ENCODE measurements around the gene SPOCK1.

Gene SPOCK1

DNA sequence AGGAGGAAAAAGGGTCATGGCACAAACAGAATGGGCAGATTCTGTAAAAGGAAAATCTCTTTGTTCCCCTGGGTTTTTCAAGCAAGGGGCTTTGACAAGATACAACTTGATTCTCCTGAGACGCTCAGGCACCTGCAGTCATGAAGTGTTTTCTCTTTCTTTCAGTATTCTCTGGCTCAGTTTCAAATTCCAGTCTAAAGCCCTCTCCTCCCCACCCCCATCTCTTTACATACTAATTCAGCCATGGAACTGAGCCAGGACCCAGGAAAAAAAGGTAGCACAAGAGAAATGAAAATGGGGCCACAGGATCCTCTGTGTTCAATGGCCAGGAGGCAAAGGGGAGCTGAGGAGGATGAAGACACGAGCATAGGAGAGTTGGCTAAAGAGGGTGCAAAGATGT is 408.4 kb downstream of the SPOCK1 start:
- no peak for DNase-seq

DNA sequence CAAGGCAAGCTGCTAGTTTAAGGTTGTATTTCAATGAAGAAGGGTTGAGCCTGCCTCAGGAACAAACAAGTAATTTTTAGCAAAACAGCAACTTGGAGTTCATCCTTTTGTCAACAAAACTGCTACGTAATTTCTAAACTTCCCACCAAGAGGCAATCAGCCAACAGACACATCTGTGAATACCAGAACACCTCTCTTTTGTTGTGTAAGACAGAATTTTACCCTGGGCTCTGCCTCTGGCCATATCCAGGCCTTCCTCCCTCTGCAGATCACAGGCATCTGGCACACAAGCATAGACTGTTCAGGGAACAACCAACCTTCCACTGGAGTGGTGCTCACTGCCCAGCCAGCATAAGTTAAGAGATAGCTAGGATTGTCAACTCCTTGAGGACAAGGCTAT is 409.0 kb downstream of the SPOCK1 start:
- no peak for DNase-seq

GRCh38 chr5:137088175-137088574 is 411.0 kb downstream of the SPOCK1 start:
- no peak for DNase-seq

DNA sequence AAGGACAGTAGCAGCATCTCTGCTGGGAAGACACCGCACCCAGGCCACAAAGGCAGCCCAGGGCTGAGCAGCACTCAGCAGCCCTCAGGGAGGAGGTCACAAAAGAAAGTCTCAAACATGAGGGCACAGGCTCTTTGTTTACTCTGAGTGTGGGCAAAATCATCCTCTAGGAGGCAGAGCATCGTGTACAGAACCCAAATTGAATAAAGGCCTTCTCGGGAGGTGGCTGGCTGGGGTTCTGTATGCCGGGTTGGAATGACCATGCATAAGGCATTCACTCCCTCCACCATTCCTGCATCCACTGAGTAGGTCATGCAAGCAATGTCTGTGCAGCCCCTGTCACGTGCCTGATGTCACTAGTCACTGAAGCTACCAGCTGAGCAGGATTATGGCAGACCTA is 412.8 kb downstream of the SPOCK1 start:
- DNase-seq, result no peak

DNA sequence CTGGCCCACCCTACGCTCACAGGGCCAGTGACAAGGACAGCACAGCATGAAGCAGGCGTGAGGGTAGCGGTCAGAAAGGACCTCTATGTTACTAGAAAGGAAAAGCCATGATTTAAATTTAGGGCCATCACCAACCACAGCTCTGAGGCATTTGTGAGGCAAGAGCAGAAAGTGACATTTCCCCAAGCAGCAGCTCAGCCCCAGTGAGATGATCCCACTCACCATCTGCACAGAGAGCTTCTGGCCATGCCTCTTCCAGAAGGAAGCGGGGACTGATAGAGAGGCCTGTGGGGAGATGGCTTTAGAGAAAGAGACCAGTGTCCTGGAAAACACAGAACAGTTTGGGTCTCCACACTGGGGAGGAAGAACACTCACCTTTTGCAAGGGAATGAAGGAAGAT is 413.9 kb downstream of the SPOCK1 start:
- DNase-seq, result no peak

DNA sequence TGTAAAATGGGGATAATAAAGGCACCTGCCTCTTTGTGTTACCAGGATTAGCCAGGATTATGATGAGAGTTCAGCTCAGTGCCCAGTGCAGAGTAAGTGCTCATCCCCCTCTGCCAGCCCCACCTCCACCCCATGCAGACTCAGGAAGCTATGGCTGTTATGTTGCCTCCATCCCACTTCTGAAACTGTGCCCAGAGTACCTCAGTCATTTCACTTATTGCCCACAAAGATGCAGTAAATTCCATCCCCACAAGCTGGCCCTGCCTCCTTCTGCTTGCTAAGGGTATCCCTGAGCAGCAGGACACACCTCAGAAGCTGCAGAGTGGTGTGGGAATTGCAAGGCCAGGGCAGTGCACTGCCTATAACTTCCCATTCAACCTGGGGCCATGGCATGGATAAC is 415.1 kb downstream of the SPOCK1 start:
- DNase-seq, result no peak

GRCh38 chr5:137082951-137083350 is 416.2 kb downstream of the SPOCK1 start:
- DNase-seq, result no peak

GRCh38 chr5:137078171-137078665 is 420.9 kb downstream of the SPOCK1 start:
- no peak for DNase-seq

- DNase-seq, result no peak
These were observed 423.8 kb downstream of the SPOCK1 start for GRCh38 chr5:137075163-137075970.

GRCh38 chr5:137073189-137073588 is 425.9 kb downstream of the SPOCK1 start:
- DNase-seq, result no peak

- DNase-seq, result no peak
These were observed 426.6 kb downstream of the SPOCK1 start for GRCh38 chr5:137072361-137073115.

DNA sequence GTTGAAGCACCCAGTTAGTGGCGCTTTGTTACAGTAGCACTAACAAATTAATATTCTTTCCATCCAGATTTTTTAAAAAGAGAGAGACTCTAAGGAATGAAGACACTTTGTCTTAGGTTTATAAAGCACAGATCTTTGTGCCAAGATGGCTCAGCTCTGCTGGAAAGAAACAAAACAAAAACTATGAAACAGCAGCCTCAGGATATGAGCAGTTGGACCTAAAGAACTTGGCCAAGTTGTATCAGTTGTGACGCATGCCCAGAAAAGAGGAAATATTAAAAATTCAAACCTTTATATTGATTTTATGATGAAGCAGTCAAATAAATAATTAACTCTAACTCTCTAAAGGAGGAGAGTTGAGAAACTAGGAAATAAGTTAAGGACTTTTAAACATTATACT is 427.2 kb downstream of the SPOCK1 start:
- DNase-seq, result no peak

DNA sequence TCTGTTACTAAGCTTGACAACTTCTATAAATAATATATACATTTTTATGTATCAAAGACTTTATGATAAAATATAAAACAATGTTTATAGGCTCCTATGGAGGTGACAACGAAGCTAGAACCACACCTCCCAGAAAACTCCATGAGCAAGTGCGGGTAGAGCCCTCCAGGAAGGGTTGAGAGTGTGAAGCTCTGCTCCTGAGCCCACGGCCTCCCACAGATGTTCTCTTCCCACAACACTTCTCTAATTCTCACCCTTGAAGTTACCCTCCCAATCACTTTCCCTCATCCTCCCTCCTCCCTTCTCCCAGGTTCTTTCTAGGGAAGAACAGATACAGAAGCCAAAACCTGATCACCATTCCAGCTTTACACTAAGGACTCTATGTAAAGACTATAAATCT is 427.6 kb downstream of the SPOCK1 start:
- no peak for DNase-seq

DNA sequence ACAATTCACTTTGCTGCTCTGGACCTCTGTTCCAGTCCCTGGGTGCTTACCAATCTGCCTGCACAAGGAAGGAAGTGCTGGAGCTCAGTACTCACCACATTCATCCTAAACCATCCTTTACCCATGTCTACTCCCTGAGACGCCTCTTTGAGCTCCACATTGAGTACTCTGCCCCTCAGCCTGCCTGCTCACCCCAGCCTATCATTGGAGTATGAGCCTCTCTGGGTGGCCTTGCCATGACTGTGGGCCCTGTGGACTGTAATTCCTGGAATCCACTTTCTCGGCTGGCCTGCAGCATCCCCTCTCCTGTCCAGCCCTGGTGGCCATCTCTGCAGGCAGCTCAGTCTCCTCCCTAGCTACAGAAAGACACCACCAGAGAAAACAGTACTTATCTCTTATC is 428.6 kb downstream of the SPOCK1 start:
- no peak for DNase-seq

DNA sequence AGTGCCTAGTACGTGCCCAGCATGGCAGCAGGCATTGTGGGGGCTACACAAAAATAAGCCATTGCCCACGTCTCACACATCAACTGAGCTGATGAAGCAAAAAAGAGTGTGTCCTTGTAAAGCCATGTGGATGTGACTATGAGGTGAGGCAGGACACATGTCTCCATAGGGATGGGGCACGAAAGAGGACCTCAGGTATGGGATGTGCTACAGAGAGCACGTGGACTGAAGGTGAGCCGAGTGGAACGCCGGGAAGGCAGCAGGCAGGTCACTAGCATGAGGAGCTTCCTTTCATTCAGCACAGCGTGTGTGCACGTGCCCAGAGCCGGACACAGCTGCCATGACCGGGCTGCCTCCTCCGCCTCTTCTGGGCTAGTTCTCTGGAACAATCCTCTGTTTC is 429.8 kb downstream of the SPOCK1 start:
- no peak for DNase-seq

GRCh38 chr5:137061382-137061781 is 437.7 kb downstream of the SPOCK1 start:
- no peak for DNase-seq

DNA sequence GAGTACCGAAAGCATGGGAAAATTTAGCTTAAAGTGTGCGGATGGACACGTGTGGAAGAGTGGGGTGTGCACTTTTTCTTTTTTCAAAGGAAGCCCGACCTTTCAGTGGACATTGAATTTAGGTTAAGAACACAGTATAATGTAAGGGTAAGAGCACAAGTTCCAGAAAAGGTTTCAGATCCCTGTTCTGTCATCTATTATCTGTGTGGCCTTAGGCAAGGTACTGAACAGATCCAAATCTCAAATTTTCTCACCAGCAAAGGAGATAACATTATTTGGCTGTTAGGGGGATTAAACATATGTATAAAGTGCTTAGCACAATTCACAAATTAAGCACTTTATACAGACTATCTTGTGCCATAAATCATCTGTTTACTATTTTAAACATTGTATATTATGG is 441.0 kb downstream of the SPOCK1 start:
- DNase-seq, result no peak

DNA sequence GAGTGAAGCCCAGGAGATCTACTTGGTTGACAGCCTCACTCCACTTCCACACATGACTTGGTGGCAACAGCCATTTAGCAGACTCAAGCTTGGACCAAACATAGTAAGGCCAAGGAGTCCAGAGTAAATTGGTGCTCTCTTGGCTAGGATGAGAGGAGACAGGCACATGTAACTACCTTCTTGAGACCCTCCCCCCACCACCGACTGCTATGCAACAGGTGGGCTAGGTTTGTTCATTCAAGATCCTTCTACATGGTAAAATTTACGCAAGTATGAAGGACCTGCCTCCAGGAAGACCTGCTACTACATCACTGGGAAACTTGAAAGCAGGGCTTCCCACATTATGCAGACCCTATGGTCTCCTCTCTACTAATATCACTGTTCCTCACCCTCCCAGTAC is 442.4 kb downstream of the SPOCK1 start:
- no peak for DNase-seq

- DNase-seq, result no peak
These were observed 443.8 kb downstream of the SPOCK1 start for GRCh38 chr5:137055271-137055872.

DNA sequence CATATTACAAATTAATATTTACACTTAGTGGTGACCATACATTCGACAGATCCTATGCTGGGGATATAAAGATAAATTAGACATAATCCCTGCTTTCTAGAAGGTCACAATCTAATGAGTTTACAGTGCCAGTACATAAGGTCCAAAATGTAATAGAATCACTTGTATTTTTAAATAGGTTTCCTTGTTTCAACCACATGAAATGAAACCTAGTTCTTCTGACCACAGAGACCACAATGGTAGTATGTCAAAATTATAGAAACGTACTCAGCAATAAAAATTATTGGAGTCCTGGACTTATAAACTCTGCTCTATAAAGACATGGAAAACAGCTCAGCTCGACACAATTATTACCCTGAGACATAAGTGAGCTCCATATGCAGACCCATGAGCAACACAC is 444.3 kb downstream of the SPOCK1 start:
- no peak for DNase-seq

DNA sequence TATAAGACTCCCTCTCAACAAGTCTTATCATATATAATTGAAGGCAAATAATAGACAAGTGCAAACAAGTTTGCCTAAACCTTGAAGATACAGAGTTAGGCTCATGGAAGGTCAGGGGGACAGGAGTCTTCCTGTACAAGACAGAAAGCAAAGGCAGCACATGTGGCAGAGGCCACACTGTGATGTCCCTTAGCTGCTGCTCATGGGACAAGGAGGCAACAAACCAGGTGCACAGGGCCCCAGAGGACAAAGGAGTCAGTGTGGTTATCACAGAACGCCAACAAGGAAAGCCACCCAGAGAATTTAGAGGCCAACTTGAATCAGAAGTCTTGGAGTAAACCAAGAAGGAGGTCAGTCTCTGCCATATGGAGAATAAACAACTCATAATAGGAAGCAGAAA is 444.8 kb downstream of the SPOCK1 start:
- no peak for DNase-seq

DNA sequence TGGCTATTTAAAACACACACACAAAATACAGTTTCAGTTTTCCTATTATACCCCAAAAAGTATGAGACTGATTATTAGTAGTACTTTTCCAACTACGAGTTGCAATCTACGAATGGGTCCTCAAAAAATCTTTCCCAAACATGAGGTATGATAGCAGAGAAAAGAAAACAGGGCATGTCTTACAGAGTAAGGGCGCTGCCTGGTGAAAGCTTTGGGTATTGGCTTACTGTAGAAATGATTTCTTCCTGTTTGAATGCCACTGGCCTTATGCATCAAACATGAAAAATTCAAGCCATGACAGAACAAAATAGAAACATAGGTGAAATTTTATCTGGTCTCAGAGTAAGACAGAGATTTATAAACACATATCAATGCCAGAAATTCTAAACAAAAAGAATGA is 448.0 kb downstream of the SPOCK1 start:
- no peak for DNase-seq

DNA sequence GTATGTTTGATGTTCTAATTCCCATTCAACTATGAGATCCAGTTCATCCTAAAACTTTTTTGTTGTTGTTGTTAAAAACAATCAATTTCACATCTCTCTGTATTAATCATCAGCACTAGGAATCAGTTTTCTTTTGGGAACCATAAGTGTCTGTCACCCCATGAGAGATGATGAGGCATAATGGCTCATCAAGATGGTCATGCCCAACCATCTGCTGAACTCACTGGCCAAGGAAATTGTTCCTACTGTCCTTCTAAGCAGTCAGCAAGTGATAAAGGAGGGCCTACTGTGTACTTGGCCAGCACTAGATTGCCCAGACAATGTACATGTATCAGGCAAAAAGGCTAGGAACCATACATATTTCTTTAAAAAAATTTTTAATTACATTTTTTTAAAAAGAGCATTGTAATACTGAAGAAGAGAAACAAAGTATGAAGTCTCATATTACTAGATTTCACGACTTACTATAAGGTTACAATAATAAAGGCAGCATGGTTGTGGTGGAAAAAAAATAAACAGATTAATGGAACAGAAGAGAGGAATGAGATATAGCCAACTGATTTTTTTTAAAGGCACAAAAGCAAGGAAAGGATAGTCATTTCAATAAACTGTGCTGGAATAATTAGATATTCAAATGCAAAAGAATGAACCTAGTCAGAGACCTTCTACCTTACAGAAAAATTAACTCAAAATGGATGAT is 458.3 kb downstream of the SPOCK1 start:
- DNase-seq, result no peak
